Measurements from ENCODE around the gene MARK4. TPM values are rescaled to one million over a fixed set of nuclear protein-coding genes. Genes with fewer than 3 reads are reported as not detected.

The MARK4 gene
- total RNA-seq, 4 donors from 2014 or later: 17.4 to 36.9 (median 27.5) TPM

DNA sequence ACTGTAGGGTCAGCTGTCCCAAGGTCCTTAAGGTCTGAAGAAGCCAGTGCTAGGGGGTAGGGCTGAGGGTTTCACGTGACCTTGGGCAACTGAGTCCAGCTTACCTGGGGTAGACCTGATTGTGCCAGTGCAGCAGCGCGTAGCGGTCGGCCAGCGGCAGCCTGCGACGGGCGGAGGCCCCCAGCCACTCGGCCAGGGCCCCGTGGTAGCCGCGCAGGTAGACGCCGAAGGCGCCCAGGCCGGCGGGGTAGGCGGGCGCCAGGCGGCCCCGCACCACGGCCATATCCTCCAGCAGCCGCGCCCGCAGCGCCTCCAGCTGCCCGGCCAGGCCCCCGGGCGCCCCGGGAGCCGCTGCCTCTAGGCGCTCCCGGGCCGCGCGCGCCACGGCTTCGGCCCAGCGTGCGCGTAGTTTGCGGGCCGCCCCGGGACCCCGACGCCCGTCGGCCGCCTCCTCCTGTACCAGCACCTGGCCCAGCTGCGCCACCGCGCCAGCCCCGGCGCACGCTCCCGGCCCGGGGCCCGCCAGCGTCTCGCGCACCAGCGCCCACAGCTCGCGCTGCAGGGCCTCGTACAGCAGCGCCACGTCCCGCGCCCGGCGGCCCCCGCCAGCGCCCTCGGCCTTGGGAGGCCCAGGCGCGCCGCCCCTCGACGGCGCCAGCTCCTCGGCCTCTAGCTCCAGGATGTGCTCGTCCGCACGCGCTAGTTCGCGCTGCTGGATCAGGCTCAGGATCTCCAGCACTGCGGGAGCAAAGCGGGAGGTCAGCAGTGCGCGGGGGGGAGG is 16.8 kb upstream of the MARK4 start:
- no peak for DNase-seq (ENCODE audit: extremely low spot score)
- TF ChIP-seq, protein P1, sequence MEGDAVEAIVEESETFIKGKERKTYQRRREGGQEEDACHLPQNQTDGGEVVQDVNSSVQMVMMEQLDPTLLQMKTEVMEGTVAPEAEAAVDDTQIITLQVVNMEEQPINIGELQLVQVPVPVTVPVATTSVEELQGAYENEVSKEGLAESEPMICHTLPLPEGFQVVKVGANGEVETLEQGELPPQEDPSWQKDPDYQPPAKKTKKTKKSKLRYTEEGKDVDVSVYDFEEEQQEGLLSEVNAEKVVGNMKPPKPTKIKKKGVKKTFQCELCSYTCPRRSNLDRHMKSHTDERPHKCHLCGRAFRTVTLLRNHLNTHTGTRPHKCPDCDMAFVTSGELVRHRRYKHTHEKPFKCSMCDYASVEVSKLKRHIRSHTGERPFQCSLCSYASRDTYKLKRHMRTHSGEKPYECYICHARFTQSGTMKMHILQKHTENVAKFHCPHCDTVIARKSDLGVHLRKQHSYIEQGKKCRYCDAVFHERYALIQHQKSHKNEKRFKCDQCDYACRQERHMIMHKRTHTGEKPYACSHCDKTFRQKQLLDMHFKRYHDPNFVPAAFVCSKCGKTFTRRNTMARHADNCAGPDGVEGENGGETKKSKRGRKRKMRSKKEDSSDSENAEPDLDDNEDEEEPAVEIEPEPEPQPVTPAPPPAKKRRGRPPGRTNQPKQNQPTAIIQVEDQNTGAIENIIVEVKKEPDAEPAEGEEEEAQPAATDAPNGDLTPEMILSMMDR (IDR thresholded peaks at IDR 0.05): no peak
- TF ChIP-seq EP300 (IDR thresholded peaks at IDR 0.05) (no peak), POLR2AphosphoS5 (IDR thresholded peaks at IDR 0.05) (no peak), POLR2A (IDR thresholded peaks at IDR 0.05; ENCODE audit: low read depth) (no peak)
- peaks cover 3 to 13% (median 8%) of the 10 kb centered on the region in 4 donors for H3K4me1 ChIP-seq
- 17% methylated on average over 29 of the region's 93 CpGs for WGBS
- no peak overlapping the region for H3K4me3 ChIP-seq
- H3K36me3 ChIP-seq: no peaks in the 10 kb centered on the region
- H3K27ac ChIP-seq (replicated peaks in 1 of 4): no peak overlapping the region
- H3K27me3 ChIP-seq: peaks cover 0 to 72% (median 9%) of the 10 kb centered on the region in 4 donors
- no peaks in the 10 kb centered on the region for H3K9me3 ChIP-seq
- intact Hi-C loops (cut with DNase I): no loop called here

DNA sequence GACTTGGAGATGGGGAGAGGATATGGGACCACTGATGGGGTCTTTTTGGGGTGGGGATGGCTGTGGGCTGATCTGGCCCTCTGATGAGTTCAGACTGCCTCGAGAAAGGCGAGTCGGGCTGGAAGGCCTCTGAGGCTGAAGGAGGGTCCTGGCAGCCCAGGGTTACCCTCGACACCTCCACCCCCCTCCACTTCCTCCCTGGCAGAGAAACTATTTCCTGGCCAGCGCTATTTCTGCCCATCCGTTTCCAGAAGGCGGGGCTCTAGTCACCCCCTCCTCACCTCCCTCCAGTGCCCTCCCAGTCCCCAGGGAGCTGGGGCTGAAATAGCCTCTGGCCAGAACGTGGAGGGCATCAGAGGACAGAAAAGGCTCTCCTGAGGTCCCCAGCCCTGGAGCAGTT is 15.6 kb upstream of the MARK4 start:
- DNase-seq (ENCODE audit: extremely low spot score): no peak
- no peak for TF ChIP-seq POLR2A (IDR thresholded peaks at IDR 0.05; ENCODE audit: low read depth)
- TF ChIP-seq EP300 (IDR thresholded peaks at IDR 0.05): no peak
- TF ChIP-seq, protein P1 (IDR thresholded peaks at IDR 0.05): no peak
- TF ChIP-seq POLR2AphosphoS5 (IDR thresholded peaks at IDR 0.05): no peak
- H3K4me1 ChIP-seq: peaks cover 3 to 13% (median 8%) of the 10 kb centered on the region in 4 donors
- H3K9me3 ChIP-seq: no peaks in the 10 kb centered on the region
- H3K27ac ChIP-seq (replicated peaks in 1 of 4): no peak overlapping the region
- 12% methylated on average over 8 of the region's 8 CpGs for WGBS
- H3K36me3 ChIP-seq: no peaks in the 10 kb centered on the region
- no peak overlapping the region for H3K4me3 ChIP-seq
- H3K27me3 ChIP-seq: peaks cover 0 to 72% (median 9%) of the 10 kb centered on the region in 4 donors
- intact Hi-C loops (cut with DNase I): loop anchor here (5.0 kb wide), 1 partner anchor 33 kb away; no protein-coding TSS in a partner anchor

DNA sequence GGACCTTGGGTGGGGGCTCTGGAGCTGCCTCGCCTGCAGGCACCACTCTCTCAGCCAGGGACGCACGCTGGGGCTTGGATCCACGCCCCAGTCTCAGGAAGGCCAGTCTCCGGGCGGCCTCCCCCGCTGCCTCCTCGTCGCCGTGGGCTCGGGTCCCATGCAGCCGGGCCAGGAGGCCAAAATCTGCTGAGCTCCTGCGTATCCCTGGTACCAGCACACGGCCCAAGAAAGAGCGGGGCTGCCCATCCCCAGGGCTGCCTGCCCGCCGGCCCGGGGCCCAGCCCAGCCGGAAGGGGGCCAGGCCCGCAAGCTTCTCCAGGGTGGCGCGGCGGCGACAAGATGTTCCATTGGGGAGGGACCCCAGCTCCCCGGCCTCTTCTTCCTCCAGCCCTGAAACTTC is 12.5 kb upstream of the MARK4 start:
- intact Hi-C loops (cut with DNase I): loop anchor here (5.0 kb wide), 1 partner anchor 36 kb away; no protein-coding TSS in a partner anchor
- TF ChIP-seq, protein P1 (IDR thresholded peaks at IDR 0.05): no peak
- TF ChIP-seq POLR2AphosphoS5 (IDR thresholded peaks at IDR 0.05): no peak
- TF ChIP-seq EP300 (IDR thresholded peaks at IDR 0.05): no peak
- TF ChIP-seq POLR2A (IDR thresholded peaks at IDR 0.05; ENCODE audit: low read depth): no peak
- DNase-seq (ENCODE audit: extremely low spot score): no peak
- Histone ChIP-seq H3K9me3 (no peaks in the 10 kb centered on the region), H3K27me3 (peaks cover 0 to 53% (median 9%) of the 10 kb centered on the region in 4 donors), H3K27ac (replicated peaks in 1 of 4) (no peak overlapping the region), H3K4me3 (no peak overlapping the region), H3K4me1 (peaks cover 3 to 13% (median 8%) of the 10 kb centered on the region in 4 donors), H3K36me3 (no peaks in the 10 kb centered on the region)
- WGBS: 88% methylated on average over 14 of the region's 25 CpGs

DNA sequence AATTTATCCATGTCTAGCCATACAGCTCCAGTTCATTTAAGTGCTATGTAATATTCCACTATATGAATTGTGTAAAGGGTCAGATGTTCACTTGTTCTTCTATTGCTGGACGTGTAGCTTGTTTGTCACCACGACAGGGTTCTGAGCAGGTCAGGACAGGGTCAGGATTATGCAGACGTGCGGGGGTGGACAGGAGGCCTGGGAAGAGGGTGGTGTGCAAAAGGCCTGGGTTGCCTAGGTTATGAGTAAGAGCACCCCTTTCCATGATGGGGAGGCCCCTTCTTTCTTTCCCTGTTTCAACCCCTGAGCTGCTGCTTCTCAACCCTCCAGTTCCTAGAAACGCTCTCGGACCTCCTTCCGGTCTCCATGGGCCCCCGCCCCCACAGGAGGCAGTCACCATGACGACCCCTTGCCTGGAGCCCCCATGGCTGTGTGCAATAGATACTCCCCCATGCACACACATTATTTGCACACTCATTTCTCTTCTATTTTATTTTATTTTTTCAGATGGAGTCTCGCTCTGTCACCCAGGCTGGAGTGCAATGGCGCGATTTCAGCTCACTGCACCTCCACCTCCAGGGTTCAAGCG is 7.8 kb upstream of the MARK4 start:
- intact Hi-C loops (cut with DNase I): no loop called here
- TF ChIP-seq EP300 (IDR thresholded peaks at IDR 0.05) (no peak), POLR2A (IDR thresholded peaks at IDR 0.05; ENCODE audit: low read depth) (no peak), POLR2AphosphoS5 (IDR thresholded peaks at IDR 0.05) (no peak)
- TF ChIP-seq, protein P1 (IDR thresholded peaks at IDR 0.05): no peak
- 76% methylated on average over 13 of the region's 13 CpGs for WGBS
- peaks cover 0 to 15% (median 0%) of the 10 kb centered on the region in 4 donors for H3K27me3 ChIP-seq
- H3K36me3 ChIP-seq: no peaks in the 10 kb centered on the region
- DNase-seq (ENCODE audit: extremely low spot score): no peak
- H3K4me1 ChIP-seq: peaks cover 2 to 8% (median 4%) of the 10 kb centered on the region in 4 donors
- H3K9me3 ChIP-seq: no peaks in the 10 kb centered on the region
- H3K4me3 ChIP-seq: no peak overlapping the region
- H3K27ac ChIP-seq (replicated peaks in 1 of 4): no peak overlapping the region
